ENCODE results near the gene NOL9.

The NOL9 gene

GRCh38 chr1:6489383-6489765 is 64.9 kb downstream of the NOL9 start:
- no peak for DNase-seq (ENCODE audit: low read depth in 2 of 2)

- no peak for DNase-seq (ENCODE audit: low read depth in 2 of 2)
Observed at GRCh38 chr1:6488602-6489382, 65.5 kb downstream of the NOL9 start.

GRCh38 chr1:6487804-6488484 is 66.4 kb downstream of the NOL9 start:
- DNase-seq (ENCODE audit: low read depth in 2 of 2) = no peak

- DNase-seq (ENCODE audit: low read depth in 2 of 2) = peak; percentile 63 to 84
Observed at GRCh38 chr1:6486433-6487011, 67.8 kb downstream of the NOL9 start.

GRCh38 chr1:6485168-6486101 is 68.9 kb downstream of the NOL9 start:
- DNase-seq (ENCODE audit: low read depth in 2 of 2) = no peak

GRCh38 chr1:6484826-6485167 is 69.5 kb downstream of the NOL9 start:
- DNase-seq (ENCODE audit: low read depth in 2 of 2) = no peak

GRCh38 chr1:6483761-6484117 is 70.6 kb downstream of the NOL9 start:
- DNase-seq (ENCODE audit: low read depth in 2 of 2) = no peak

- DNase-seq (ENCODE audit: low read depth in 2 of 2) = no peak
Observed at GRCh38 chr1:6483017-6483760, 71.1 kb downstream of the NOL9 start.

- no peak for DNase-seq (ENCODE audit: low read depth in 2 of 2)
Observed at GRCh38 chr1:6481820-6482219, 72.5 kb downstream of the NOL9 start.

- no peak for DNase-seq (ENCODE audit: low read depth in 2 of 2)
Observed at GRCh38 chr1:6477039-6477820, 77.1 kb downstream of the NOL9 start.

- DNase-seq (ENCODE audit: low read depth in 2 of 2) = no peak
Observed at GRCh38 chr1:6476483-6476882, 77.8 kb downstream of the NOL9 start.

- DNase-seq (ENCODE audit: low read depth in 2 of 2) = peak; percentile 56 to 69
Observed at GRCh38 chr1:6475381-6476133, 78.8 kb downstream of the NOL9 start.

GRCh38 chr1:6474815-6475282 is 79.5 kb downstream of the NOL9 start:
- DNase-seq (ENCODE audit: low read depth in 2 of 2) = no peak

- DNase-seq (ENCODE audit: low read depth in 2 of 2) = no peak
Observed at GRCh38 chr1:6473974-6474814, 80.1 kb downstream of the NOL9 start.

GRCh38 chr1:6473156-6473555 is 81.2 kb downstream of the NOL9 start:
- DNase-seq (ENCODE audit: low read depth in 2 of 2) = no peak

GRCh38 chr1:6472391-6472790 is 81.9 kb downstream of the NOL9 start:
- DNase-seq (ENCODE audit: low read depth in 2 of 2) = no peak

- no peak for DNase-seq (ENCODE audit: low read depth in 2 of 2)
Observed at GRCh38 chr1:6471970-6472368, 82.3 kb downstream of the NOL9 start.

All from stimulated activated CD8-positive, alpha-beta memory T cell treated with anti-CD3 and anti-CD28 coated beads, Interleukin-7, amount 100 ng/mL, for 1 hour (primary cell).